RWPE2 (cell line): ENCODE measurements around the gene GFOD2.
"Not testable (repeated sequence)": the region's sequence is repeated elsewhere in the genome, so short reads cannot be mapped to it uniquely, and the experiment has no call there.

Experiments
- ATAC-seq: fragments of 200-7000 bp; cut with Tn5 transposase; 3 replicates; pipeline ENCODE4 v1.9.1; 2021; ENCODE audit warnings: low read depth
- DNase-seq: peaks from one replicate; pipeline ENCODE4 v3.0.0-alpha.2; 2020; ENCODE audit warnings: low spot score
- H3K27ac ChIP-seq: fragments of 450-650 bp; 2 replicates; pipeline ENCODE4 v1.5.1; 2017; ENCODE audit warnings: mild to moderate bottlenecking; ENCODE audit not compliant: poor library complexity, severe bottlenecking
- H3K27me3 ChIP-seq: fragments of 250-450 bp; sonication (Bioruptor Pico); 2 replicates; pipeline ENCODE4 v1.5.1; 2021; ENCODE audit warnings: mild to moderate bottlenecking, moderate library complexity; ENCODE audit not compliant: insufficient read depth, poor library complexity, severe bottlenecking
- H3K36me3 ChIP-seq: fragments of 250-450 bp; sonication (Bioruptor Pico); 2 replicates; pipeline ENCODE4 v1.5.1; 2020; ENCODE audit warnings: low read depth, mild to moderate bottlenecking, moderate library complexity
- H3K4me1 ChIP-seq: fragments of 250-450 bp; sonication (Bioruptor Pico); 2 replicates; pipeline ENCODE4 v1.5.1; 2021; ENCODE audit warnings: mild to moderate bottlenecking, moderate library complexity; ENCODE audit not compliant: insufficient read depth, poor library complexity, severe bottlenecking
- H3K4me3 ChIP-seq: fragments of 250-450 bp; sonication (Bioruptor Pico); 2 replicates; pipeline ENCODE4 v1.5.1; 2021; ENCODE audit warnings: mild to moderate bottlenecking, moderate library complexity; ENCODE audit not compliant: severe bottlenecking
- H3K9me3 ChIP-seq: fragments of 250-450 bp; sonication (Bioruptor Pico); 2 replicates; pipeline ENCODE4 v1.5.1; 2021; ENCODE audit warnings: mild to moderate bottlenecking, moderate library complexity; ENCODE audit not compliant: severe bottlenecking
- TF ChIP-seq, protein P1 (sequence below): fragments of 450-650 bp; IDR thresholded peaks from one replicate; pipeline ENCODE4 v1.5.1; 2017; ENCODE audit warnings: mild to moderate bottlenecking, moderate library complexity; ENCODE audit not compliant: poor library complexity, severe bottlenecking

The GFOD2 gene

DNA sequence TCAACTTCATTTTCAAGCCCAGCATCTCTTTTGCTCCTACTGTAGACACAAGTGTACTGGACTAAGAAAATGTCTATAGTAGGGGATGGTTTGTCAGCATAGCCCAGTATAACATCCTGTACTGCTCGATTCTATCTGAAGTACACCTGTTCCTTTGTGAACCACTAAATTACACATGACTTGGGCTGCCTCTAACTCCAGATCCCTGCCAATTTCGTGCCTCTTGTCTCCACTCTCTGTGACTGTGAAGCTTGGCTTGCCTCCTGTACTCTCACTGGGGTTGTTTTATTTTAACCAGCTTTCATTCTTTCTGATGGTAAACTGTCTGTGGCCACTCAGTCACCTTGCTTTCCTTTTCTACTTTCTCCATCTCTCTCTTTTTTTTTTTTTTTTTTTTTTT lies 24.5 kb downstream of the GFOD2 start:
- TF ChIP-seq, protein P1, sequence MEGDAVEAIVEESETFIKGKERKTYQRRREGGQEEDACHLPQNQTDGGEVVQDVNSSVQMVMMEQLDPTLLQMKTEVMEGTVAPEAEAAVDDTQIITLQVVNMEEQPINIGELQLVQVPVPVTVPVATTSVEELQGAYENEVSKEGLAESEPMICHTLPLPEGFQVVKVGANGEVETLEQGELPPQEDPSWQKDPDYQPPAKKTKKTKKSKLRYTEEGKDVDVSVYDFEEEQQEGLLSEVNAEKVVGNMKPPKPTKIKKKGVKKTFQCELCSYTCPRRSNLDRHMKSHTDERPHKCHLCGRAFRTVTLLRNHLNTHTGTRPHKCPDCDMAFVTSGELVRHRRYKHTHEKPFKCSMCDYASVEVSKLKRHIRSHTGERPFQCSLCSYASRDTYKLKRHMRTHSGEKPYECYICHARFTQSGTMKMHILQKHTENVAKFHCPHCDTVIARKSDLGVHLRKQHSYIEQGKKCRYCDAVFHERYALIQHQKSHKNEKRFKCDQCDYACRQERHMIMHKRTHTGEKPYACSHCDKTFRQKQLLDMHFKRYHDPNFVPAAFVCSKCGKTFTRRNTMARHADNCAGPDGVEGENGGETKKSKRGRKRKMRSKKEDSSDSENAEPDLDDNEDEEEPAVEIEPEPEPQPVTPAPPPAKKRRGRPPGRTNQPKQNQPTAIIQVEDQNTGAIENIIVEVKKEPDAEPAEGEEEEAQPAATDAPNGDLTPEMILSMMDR: no peak
- DNase-seq: no peak
- no peak overlapping the region for H3K4me3 ChIP-seq
- no peaks in the 10 kb centered on the region for H3K9me3 ChIP-seq
- no peak for ATAC-seq
- peaks cover 4% of the 10 kb centered on the region for H3K4me1 ChIP-seq
- peaks cover 9% of the 10 kb centered on the region for H3K36me3 ChIP-seq
- no peak overlapping the region for H3K27ac ChIP-seq
- H3K27me3 ChIP-seq: no peaks in the 10 kb centered on the region

DNA sequence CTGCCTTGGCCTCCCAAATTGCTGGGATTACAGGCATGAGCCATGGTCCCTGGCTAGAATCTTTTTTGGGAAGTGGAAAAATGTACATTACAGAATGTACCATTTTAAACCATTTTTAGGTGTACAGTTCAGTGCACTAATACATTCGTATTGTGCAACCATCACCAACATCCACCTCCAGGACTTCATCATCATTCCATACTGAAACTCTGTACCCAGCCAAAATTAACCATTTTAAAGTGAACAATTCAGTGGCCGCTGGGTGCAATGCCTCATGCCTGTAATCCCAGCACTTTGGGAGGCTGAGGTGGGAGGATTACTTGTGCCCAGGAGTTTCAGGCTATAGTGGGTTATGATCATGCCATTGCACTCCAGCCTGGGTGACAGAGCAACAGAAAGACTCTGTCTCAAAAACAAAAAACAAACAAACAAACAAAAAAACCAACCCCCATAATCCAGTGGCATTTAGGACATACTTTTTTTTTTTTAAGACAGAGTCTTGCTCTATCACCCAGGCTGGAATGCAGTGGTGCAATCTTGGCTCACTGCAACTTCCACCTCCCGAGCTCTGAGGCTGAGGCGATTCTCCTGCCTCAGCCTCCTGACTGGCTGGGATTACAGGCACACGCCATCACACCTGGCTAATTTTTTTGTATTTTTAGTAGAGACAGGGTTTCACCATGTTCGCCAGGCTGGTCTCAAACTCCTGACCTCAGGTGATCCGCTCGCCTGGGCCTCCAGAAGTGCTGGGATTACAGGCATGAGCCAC lies 25.4 kb downstream of the GFOD2 start:
- not testable (repeated sequence) for H3K36me3 ChIP-seq, DNase-seq, H3K27me3 ChIP-seq, H3K27ac ChIP-seq, H3K4me1 ChIP-seq, H3K9me3 ChIP-seq, H3K4me3 ChIP-seq, ATAC-seq

DNA sequence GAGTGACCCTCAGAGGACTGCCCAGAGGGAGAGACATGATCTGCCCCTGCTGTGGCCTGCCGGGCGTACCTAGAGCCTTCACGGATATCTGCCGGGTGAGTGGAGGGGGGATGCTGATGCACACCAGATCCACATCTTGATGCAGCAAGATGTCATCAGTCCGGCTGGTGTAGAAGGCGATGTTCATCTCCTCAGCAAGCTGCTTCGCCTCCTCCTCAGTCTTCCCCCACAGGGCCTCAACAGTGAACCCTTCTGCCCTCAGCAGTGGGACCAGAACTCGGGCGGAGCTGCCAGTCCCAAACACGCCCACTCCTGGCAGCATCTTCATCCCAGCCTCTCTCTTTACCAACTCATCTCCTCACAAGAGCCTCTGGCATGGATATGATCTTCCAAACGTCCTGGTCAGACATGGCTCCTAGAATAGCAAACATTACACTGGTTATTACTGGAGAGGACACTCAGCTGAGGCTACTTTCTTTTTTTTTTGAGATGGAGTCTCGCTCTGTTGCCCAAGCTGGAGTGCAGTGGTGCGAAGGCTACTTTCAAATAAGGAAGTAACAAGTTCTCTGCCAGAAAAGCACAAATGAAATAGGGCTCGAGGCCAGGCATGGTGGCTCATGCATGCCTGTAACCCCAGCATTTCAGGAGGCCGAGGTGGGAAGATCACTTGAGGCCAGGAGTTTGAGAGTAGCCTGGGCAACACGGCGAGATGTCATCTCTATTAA lies 33.6 kb downstream of the GFOD2 start:
- DNase-seq: no peak
- Histone ChIP-seq H3K36me3 (peaks cover 13% of the 10 kb centered on the region), H3K9me3 (no peaks in the 10 kb centered on the region), H3K27ac (no peak overlapping the region), H3K4me1 (no peaks in the 10 kb centered on the region), H3K4me3 (no peak overlapping the region), H3K27me3 (no peaks in the 10 kb centered on the region)
- TF ChIP-seq, protein P1: no peak
- no peak for ATAC-seq

DNA sequence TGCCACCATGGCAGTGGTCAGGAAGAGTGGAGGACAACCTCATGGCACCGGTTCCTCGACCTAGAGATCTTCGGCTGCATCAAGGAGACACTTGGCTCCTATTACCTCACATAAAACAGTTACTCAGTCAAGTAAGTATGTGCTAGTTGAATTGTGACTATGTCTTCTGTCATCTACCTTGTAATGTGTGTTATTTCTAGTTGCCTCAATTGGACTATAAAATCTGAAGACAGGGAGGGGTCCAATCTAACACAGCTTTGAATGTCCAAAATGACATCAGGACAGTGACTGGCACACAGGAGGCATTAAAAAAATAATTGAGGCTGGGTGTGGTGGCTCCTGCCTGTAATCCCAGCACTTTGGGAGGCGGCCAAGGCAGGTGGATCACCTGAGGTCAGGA lies 35.3 kb downstream of the GFOD2 start:
- Histone ChIP-seq H3K36me3 (peaks cover 13% of the 10 kb centered on the region), H3K27me3 (no peaks in the 10 kb centered on the region), H3K9me3 (no peaks in the 10 kb centered on the region), H3K27ac (no peak overlapping the region), H3K4me3 (no peak overlapping the region), H3K4me1 (no peaks in the 10 kb centered on the region)
- TF ChIP-seq, protein P1: no peak
- DNase-seq: no peak
- no peak for ATAC-seq

DNA sequence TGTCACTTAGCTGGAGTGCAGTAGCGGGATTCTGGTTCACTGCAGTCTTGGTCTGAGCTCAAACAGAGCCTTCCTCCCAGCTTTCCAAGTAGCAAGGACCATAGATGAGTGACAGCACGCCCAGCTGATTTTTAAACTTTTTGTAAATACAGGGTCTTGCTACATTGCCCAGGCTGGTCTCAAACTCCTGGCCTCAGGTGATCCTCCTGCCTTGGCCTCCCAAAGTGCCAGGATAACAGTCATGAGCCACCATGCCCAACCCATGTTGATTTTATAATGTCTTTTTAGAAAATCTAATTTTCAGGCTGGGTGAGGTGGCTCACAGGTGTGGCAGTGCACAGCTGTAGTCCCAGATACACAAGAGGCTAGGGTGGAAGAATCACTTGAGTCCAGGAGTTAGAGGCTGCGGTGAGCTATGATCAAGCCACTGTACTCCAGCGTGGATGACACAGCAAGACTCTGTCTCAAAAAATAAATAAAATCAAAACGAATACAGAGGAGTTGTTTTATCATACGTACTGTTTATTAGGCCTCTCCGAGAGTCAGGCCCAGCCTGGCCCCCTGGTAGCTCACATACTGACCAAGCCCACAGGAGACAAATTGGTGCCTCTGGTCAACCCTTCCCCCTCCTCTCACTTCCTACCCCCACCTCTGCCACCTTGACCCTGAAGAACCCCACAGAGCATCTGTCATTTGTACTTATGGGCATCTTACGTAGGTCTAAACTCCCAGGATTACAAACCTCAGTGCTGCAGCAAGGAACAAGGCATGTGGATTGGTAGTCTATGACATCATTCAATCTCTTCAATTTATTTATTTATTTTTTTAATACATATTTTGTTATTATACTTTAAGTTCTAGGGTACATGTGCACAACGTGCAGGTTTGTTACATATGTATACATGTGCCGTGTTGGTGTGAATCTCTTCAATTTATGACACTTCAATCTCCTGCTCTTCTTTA lies 38.9 kb downstream of the GFOD2 start:
- H3K27ac ChIP-seq: no peak overlapping the region
- peaks cover 5% of the 10 kb centered on the region for H3K4me1 ChIP-seq
- no peak overlapping the region for H3K4me3 ChIP-seq
- TF ChIP-seq, protein P1: no peak
- H3K36me3 ChIP-seq: peaks cover 13% of the 10 kb centered on the region
- DNase-seq (no peak), ATAC-seq (no peak)
- H3K9me3 ChIP-seq: no peaks in the 10 kb centered on the region
- no peaks in the 10 kb centered on the region for H3K27me3 ChIP-seq
